Suppressor macrophage treated with lipopolysaccharide for 4 hours (primary cell): ENCODE data around the gene C14orf132.

Experiments
- DNase-seq: peaks from one replicate; pipeline ENCODE4 v3.0.0-alpha.2; 2020

The C14orf132 gene

DNA sequence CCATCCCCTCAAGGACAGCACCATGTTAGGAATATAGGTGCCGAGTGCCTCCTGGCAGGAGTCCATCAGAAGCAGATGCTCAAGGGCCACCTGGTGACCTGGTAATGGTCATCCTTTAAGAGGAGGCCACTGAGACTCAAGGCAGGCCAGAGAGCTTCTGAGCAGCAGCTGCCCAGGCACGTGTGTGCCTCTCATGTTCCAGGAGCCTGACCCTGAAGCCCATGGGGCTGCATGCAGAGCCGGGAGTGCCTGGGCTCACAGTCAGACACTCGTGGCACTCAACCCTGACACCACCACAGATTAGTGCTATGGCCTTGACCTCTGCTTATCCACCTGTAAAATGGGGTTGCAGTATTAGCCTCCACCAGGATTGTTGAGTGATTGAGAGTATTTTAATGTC, 45.6 kb downstream of the C14orf132 start:
- no peak for DNase-seq

GRCh38 chr14:96085369-96085768, 46.2 kb downstream of the C14orf132 start:
- peak; percentile 35 for DNase-seq

GRCh38 chr14:96086032-96086431, 46.9 kb downstream of the C14orf132 start:
- no peak for DNase-seq

DNA sequence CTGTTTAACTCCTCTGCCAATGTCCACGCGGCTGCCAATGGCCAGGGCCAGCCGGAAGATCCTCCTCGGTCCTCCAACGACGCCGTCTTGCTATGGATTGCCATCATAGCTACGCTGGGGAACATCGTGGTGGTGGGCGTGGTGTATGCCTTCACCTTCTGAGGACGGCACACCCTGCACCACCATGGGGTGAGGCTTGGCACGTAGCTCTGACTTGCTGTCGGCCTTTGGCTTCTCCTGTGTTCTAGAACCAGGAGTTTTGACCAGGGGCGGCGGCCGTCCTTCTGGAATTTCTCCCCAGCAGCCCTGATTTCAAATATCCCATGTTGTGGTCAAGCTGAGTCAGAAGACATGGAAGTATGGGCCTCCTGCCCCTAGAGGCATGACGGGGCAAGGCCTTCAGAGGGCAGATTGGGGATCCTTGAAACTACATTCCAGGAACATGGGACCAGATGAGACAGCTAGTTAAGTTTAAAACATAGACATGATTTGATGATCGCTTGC, 47.5 kb downstream of the C14orf132 start:
- DNase-seq = no peak

GRCh38 chr14:96088074-96088473, 48.9 kb downstream of the C14orf132 start:
- no peak for DNase-seq

GRCh38 chr14:96088481-96088880, 49.3 kb downstream of the C14orf132 start:
- no peak for DNase-seq

DNA sequence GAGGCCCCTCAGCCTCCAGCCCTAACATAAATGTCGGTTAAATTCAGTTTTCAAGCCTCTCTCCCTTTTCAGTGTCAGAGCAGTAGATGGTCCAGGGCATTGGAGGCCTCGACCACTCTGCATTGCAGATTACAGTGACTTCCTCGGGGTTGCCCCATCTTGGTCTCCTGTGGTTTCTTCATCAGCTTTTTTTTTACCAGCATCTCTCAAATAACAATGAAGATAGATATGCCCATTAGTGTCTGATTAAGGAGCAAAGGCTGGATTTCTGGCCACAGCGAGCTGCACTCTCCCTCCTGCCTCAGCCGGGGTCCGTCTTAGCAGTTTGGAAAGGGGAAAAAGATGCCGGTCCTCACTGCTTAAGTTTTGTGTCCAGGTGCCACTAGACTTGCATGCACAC, 49.7 kb downstream of the C14orf132 start:
- DNase-seq = no peak

- DNase-seq = no peak
Measured at GRCh38 chr14:96089401-96089800, 50.2 kb downstream of the C14orf132 start.

DNA sequence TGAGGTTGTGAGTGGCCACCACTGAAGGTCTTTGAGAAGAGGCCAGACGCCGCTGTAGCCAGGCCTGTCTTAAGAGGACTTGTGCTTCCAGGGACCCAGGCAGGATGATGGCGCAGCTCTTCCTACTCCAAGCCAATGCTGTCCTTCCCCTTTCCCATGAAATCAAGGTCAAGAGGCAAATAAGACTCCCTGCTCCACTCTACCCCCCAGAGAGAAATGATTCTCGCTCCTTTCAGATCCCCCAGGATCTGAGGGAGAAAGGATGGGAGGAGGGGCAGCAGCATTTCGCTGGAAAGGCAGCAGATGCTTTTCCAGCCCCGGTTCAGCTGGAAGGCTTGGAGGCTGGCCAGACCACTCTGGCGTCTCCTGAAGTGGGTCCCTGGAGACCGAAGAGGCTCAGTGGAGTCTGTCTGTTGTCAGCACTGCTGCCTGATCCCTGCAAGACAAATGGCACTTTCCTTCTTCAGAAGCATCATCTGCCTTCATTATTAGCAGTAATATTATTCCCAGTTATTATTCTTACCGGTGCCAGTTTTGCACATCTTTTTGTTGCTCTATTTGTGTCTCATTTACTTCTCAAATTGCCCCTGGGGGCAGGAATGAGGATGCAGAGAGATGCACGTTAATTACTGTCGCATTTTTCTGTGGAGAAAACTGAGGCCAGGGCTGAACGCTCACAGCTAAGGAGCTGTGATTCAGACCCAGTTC, 51.4 kb downstream of the C14orf132 start:
- no peak for DNase-seq

GRCh38 chr14:96091149-96091693, 52.1 kb downstream of the C14orf132 start:
- no peak for DNase-seq

DNA sequence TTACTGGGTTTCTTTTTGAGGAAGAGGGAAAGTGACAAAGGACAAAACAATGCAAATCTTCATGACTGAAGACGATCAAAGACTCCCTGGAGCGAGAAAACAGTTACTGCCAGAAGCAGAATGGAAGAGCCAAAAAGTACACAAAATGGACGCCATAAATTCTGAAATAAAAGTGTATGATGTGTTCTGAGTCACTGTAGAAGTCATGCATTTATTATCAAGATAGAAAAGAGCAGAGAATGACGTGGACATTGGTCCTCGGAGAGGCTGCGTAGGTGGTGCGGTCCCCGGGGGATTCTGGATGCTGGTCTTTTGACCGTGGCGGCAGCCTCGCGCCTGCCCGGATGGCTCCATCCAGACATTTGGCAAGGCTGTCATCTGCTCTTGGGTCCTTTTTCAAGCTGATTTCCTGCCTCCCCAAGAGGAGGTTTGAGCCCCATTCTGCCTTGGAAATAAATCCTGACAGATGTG, 52.8 kb downstream of the C14orf132 start:
- no peak for DNase-seq

- no peak for DNase-seq
Measured at GRCh38 chr14:96092936-96093335, 53.8 kb downstream of the C14orf132 start.

- DNase-seq = no peak
Measured at GRCh38 chr14:96094211-96094610, 55.0 kb downstream of the C14orf132 start.

DNA sequence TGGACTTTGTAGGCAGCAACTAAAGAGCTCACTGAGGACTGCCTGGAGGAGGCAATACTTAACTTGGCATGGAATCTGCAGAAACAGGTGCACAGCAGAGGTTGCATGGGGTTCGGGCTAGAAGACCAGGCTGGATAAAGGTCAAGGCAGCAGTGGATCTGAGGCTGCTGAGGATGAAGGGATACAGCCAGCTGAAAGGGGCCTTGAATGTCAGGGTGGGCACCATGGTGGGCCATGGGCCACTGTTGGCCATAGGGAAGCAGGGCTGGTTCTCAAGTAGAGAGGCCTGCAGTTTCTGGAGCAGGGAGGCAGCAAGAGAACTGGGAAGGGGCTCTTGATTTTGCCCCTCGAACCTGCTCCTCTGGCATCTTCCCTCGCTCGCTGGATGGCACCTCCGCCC, 55.5 kb downstream of the C14orf132 start:
- no peak for DNase-seq

GRCh38 chr14:96095058-96095457, 55.9 kb downstream of the C14orf132 start:
- no peak for DNase-seq

- DNase-seq = no peak
Measured at GRCh38 chr14:96095581-96096476, 56.7 kb downstream of the C14orf132 start.

DNA sequence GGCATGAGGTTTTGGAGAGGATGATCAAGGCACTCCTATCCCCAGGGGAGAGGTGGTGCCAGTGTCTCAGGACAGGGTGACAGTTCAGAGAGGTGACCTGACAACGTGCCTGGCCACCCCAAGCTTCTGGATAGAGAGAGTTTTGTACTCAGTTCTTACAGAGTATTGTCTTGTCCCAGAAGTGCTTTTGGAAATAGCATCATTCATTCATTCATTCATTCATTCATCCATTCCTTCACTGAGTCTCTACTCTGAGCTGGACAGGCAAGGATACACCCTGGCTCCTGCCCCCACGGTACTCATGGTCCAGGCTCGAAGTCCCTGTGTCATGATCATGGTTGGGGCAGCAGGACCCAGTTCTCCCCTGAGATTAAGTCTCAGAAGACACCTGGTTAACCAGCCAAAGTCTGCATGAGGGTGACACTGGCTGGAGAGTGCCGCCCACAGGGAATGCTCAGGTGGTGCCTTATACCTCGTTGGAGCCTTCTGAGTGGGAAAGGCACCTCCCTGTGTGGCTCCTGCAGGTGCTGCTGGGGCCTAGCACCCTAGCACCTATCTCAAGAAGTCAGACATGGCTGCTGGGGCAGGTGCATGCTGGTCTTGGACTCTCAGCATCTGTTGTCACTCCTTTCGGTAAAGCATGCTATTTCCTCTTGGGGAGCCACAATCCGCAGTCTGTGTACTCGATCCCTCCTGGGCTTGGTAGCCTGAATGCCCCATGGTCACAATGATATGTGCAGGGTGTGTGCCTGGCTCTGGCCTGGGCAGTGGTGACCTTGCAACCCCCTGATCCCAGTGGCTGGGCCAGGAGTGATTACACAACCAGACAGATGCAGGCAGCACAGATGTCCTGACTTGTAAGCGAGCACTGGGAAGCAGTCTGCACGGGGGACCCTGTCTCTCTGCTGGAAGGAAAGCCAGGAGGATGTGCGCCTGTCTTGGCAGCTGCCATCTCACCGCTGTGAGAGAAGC, 57.8 kb downstream of the C14orf132 start:
- no peak for DNase-seq

GRCh38 chr14:96097752-96098151, 58.6 kb downstream of the C14orf132 start:
- DNase-seq = no peak

DNA sequence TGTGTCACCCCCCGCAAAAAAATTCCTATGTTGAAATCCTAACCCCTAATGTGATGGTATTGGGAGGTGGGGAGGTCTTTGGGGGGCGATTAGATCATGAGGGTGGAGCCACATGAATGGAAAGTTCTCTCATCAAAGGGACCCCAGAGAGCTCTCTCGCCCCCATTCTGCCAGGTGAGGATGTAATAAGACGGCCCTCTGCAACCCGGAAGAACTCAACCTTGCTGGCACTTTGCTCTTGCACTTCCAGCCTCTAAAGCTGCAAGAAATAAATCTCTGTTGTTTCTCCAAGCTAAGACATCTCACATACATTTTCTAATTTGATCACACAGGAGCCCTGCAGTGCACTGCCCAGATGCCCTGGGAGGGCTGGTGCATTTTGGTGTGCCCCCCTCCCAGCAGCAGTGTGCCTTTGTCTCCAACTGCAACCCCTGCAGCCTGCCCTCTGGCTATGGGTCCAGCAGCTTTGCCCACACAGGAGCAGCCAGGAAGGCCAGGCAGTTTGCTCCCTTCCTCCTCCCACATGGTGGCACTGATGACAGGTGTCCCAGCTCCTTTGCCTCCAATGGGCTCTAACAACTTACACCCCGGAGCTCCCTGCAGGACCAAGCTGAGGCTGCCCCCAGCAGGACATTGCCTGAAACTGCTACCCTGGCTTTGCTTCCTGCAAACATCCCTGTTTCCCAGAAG, 59.3 kb downstream of the C14orf132 start:
- peak; percentile 16 for DNase-seq

DNA sequence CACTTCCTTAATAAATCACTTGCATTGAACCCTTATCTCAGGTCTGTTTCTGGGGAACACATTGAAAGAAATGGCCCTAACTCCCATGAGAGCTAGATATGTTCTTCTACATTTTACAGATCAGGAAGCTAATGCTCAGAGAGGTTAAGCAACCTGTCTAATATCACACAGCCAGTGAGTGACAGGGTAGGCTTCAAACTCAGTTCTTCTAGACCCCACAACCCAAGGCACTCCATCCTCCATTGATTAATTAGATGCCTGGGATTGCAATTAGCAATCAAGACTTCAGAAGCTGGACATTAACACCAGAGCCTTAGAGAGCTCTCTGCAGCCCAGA, 59.8 kb downstream of the C14orf132 start:
- no peak for DNase-seq

GRCh38 chr14:96100161-96101064, 61.3 kb downstream of the C14orf132 start:
- peak; percentile 72 for DNase-seq
